HG02798 (cell line): ENCODE results near the gene NNMT.

Experiments used
- ATAC-seq: cut with Tn5 transposase; IDR thresholded peaks from one replicate; pipeline ENCODE4 v1.9.1; 2021; ENCODE audit warnings: mild to moderate bottlenecking; ENCODE audit not compliant: unreplicated experiment, poor library complexity

The NNMT gene

DNA sequence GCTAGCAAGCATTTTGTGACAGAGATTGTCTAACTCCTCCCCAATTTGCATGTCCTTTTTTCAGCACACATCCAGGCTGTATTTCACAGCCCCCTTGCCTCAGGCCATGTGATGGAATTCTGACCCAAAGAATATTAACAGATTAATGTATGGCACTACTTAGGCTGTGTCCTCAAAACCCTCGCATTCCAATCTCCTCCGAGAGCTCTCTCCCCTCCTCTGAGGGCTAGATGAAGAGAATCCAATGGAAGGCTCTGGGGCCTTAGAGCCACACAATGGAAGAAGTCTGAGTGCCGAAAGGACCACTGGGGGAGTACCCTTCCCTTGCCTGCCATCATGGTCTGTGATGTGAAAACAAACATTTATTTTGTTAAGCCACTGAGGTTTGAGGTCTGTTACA, 13.7 kb upstream of the NNMT start:
- ATAC-seq, result no peak

DNA sequence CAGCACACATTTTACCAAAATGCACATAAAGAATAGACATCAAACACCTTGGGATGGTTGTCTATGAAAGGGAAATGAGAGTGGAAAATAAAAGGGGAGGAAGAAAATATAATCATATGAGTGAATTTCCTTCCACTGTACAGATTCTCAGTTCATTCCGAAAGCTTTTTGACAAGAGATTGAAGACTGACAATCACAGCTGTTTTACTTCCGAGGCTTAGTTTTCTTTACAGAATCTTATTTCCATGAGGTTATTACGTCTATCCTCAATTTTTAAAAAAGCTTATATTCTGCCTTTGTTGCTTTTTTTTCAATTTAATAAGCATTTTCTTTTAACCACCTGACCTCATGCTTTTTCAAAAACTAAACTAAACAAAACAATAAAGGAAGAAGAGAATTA, 12.8 kb upstream of the NNMT start:
- no peak for ATAC-seq

DNA sequence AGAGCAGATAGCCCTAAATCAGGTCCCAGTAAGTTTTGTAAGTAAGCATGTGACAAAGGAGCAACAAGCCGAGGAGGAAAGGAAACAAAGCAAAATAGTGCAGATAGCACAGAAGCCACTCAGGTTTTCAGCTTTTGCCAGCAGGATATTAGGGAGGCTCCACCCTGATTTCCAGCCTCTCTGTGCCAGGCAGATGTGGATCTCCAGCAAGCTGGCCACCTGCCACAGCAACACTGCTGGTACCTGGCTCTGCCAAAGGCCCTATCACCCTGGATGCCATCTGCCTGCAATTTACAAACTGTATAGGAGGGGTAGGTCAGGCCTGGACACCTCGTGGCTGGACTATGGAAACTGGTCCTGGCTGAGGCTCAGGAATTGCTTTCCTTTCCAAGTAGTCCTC, 12.2 kb upstream of the NNMT start:
- no peak for ATAC-seq

- ATAC-seq, result no peak
Observed at GRCh38 chr11:114284914-114285313, 11.3 kb upstream of the NNMT start.

DNA sequence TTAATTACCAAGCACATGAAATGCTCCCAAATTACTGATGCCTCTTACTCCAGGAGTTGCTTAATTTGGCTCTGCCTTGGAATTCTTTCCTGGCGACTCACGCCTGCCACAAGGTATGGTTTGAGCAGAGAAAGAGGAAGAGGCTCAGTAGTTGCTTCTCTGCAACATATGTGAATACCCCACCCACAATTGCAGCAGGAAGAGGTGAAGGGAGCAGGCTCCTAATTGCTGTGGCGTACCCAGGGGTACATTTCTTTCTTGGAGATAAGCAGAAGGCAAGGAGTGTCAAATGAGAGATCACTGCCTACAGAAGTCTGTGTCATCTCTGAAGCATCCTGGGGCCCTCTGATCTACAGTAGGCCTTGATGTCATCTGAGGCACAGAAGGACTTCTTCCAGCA, 10.6 kb upstream of the NNMT start:
- no peak for ATAC-seq

DNA sequence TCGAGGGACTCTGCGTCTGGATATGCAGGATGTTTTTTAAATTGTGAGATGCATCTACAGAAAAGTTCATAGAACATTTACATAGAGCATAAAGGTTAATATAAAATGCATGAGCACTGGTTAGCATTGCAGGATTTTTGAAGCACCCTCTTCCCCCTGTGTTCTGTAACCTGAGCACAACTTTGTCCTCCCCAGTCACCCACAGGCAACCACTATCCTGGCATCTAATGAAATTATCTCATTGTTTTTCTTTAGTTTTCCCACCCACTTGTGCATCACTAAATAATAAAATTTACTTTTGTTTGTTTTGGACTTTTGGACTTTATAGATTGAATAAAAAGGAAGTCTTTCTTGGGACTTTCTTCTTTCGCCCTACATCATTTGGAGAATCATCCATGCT, 10.0 kb upstream of the NNMT start:
- no peak for ATAC-seq

DNA sequence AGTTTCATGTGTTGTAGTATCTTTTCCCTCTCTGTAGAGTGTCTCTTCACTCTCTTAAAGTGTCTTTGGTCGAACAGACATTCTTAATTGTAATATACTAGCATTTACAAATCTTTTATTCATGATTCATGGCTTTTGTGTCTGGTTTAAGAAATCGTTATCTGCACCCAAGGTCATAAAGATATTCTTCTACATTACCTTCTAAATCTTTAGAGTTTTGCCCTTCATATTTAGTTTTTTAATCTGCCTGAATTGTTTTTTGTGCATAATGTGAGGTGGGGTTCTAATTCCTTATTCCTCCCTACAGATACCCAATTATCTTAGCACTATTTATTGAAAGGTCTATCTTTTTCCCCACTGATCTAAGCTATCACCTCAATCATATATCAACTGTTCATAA, 9.0 kb upstream of the NNMT start:
- ATAC-seq, result no peak

GRCh38 chr11:114288136-114288535, 8.1 kb upstream of the NNMT start:
- ATAC-seq, result no peak

- ATAC-seq, result no peak
Observed at GRCh38 chr11:114289779-114290178, 6.4 kb upstream of the NNMT start.

- no peak for ATAC-seq
Observed at GRCh38 chr11:114290503-114291235, 5.5 kb upstream of the NNMT start.

DNA sequence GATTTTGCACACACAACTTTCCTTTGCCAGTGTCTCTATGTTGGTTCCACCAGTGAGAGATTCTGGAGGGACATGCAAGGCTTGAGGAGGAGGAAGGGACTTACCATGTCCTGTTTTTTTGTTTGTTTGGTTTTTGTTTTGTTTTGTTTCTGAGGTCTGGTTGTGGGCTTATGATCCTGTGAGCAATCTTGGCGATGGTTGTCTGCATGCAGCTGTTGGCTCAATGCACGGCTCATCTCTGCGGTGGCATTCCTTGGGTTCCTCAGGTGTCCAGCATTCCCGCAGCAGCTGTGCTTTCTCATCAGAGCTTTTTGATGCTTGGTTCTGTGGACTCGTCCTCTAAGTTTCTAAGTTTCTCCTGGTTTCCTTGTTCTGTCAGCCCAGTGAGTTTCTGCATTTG, 4.8 kb upstream of the NNMT start:
- ATAC-seq, result no peak

DNA sequence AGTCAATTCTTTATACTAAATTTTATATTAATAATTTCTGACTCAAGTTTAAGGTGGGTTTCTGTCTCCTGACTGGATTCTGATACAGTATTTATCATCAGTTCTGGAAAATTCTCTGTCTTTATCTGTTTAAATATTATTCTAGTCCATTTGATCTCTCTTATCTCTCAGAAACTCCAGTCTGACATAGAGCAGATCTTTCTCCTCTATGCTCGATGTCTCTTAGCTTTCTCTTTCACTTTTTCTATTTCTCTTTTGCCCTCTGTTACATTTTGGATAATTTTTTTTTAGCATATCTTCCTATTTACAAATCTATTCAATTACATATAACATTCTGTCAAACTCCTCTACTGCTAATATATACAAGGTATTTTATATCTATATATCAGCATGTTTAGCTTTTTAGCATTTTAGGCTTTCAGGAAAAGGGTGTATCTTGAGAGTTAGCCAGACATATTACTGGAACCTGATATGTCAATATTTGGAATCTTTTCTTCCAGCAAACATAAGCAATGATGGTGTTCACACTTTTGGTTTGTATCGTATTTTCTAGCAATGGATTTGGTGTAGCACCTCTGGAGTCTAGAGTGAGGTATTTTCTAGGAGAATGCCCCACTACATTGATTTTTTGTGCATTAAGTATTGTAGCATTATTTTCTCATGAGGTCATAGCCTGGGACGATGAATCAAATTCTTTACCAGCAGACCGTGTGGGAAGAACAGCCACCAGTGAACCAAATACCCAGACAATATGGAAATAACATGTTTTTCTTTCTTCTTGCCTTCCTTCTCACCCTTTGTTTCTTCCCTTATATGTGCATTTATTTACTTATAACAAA, 4.1 kb upstream of the NNMT start:
- no peak for ATAC-seq

DNA sequence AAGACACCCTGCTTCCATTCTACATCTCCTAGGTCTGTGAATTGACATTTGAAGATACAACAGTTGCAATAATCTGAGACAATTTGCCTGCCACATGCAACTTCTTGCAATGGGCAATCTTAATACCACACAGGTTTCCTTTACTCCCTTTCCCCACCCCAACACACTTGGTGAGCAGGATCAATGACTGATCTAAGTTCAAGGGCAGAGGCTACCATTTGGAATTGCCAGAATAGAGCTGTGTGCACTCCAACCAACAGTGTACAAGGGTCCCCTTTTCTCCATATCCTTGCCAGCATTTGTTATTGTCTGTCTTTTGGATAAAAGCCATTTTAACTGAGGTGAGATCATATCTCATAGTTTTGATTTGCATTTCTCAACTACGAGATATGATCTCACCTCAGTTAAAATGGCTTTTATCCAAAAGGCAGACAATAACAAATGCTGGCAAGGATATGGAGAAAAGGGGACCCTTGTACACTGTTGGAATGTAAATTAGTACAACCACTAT, 2.9 kb upstream of the NNMT start:
- no peak for ATAC-seq

DNA sequence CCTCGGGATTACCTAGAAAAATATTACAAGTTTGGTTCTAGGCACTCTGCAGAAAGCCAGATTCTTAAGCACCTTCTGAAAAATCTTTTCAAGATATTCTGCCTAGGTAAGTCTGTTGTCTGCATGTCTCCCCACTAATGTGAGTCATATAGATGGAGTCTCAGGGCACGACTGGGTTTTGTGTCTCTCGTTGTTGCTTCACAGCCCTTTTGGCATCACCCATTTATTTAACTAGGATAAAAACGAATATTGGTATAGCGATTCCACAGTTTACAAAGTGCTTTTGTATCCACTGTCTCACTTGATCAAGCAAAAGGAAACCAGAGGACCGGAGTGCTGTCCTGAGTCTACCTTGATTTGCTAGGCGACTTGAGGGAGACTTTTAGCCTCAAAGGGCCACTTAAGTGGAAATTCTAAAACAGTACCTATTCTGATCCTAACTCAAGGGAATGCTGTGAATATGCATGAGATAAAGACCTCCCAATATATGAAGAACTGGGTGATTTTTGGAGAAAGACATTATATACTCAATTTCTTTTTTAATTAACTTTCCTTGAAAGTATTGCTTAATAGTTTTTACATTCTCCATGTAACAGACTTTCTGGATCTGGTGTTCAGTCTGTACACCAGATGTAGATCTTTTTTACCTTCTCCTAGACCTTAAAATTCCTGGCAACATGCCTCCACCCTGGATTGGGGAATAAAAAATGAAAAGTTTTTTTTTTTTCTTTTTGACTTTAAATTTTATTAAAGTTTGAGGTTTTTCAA, 590 bp downstream of the NNMT start:
- no peak for ATAC-seq

DNA sequence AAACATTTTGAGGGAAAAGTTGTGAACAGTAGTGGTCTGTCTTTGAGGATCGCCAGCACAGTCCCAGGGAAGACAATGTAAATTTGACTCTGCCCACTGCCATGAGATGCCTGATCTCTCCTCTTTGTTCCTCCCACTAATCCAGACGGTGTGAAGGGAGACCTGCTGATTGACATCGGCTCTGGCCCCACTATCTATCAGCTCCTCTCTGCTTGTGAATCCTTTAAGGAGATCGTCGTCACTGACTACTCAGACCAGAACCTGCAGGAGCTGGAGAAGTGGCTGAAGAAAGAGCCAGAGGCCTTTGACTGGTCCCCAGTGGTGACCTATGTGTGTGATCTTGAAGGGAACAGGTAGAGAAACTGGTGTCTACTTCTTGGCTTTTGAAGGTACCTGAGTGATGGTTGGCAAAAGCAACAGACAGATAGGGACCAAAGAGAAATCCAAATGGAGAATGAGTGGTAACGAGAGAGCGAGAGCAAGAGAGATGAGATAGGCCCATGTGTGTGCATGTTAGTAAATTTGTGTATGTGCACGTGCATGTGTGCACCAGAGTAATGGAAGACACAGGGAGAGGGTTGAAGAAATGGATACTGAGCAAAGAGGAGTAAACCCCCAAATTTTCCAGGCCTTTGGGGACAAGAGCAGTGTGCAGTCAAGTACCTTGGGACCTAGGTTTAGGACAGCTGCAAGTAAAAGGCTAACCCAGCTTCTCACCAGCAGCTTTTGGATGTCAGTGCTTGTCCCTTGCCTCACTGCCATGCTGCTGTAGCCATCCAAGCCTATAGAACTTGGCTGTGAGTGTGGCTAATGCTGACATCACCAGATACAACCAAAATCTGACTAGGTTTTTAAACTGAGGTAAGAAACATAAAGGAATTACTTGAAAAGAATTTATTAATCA, 1.9 kb downstream of the NNMT start:
- no peak for ATAC-seq

DNA sequence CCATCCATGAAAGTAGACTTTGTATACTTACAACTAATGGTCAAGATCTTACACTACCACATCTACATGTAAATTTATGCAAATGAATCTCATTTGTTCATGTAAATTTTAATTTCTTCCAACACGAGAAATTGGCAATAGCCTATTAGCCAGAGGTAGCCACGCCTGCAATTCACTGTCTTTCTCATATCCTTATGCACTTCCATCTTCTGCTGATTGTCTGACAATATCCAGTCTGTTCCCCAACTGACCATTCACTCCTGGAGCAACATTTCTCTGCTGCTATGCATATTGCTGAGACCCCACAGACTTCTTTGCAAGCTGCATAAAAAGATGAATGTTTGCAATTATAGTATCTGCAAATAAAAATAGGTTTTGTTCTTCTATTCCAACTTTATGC, 2.5 kb downstream of the NNMT start:
- no peak for ATAC-seq

GRCh38 chr11:114301088-114301487, 4.9 kb downstream of the NNMT start:
- no peak for ATAC-seq

DNA sequence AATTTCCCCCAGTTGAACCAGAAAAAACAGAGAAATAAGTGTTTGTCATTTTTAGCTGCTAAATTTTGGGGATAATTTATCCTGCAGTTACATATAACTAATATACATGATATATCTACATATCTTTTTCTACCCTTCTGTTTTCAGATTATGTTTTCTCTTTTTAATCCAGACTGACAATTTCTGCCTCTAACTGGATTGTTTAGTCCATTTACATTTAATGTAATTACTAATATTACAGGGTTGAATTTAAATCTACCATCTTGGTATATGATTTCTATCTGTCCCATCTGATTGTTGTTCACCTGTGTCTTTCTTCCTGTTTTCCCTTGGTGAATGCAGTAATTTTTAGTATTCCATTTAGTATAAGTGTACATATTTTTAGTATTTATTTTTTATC, 5.7 kb downstream of the NNMT start:
- ATAC-seq, result no peak

DNA sequence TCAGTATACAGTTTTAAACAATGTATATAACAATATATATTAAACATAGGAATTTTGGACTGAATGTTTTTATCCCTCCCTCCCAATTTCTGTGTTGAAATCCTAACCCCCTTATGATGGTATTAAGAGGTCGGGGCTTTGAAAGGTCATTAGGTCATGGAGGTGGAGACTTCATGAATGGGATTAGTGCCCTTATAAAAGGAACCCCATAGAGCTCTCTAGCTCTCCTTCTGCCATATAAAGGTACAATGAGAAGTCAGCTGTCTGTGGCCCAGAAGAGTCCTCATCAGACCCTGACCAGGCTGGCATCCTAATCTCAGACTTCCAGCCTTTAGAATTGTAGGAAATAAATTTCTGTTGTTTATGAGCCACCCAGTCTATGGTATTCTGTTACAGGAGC, 6.5 kb downstream of the NNMT start:
- no peak for ATAC-seq

GRCh38 chr11:114304065-114304464, 7.9 kb downstream of the NNMT start:
- no peak for ATAC-seq
